Regular cardiac myocyte (primary cell): ENCODE results near the gene CFB. TPM values are rescaled to one million over a fixed set of nuclear protein-coding genes. Genes with fewer than 3 reads are reported as not detected.

Experiments
- total RNA-seq: library from RNA; depleted of rRNA; stranded (reverse); fragments of >200 nt; gene quantifications from 2 replicates; pipeline ENCODE4 v1.2.3, GENCODE V29; 2014

Gene CFB
- total RNA-seq: 5.8 and 65.1 TPM in 2 replicates

DNA sequence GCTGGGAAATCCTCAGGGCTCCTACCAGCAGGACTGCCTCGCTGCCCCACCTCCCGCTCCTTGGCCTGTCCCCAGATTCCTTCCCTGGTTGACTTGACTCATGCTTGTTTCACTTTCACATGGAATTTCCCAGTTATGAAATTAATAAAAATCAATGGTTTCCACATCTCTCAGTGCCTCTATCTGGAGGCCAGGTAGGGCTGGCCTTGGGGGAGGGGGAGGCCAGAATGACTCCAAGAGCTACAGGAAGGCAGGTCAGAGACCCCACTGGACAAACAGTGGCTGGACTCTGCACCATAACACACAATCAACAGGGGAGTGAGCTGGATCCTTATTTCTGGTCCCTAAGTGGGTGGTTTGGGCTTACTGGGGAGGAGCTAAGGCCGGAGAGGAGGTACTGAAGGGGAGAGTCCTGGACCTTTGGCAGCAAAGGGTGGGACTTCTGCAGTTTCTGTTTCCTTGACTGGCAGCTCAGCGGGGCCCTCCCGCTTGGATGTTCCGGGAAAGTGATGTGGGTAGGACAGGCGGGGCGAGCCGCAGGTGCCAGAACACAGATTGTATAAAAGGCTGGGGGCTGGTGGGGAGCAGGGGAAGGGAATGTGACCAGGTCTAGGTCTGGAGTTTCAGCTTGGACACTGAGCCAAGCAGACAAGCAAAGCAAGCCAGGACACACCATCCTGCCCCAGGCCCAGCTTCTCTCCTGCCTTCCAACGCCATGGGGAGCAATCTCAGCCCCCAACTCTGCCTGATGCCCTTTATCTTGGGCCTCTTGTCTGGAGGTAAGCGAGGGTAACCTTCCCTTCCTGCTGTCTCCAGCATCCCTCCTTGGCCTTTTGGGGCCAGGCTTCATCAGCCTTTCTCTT, at the start of gene CFB:
Gene CFB (plus strand): TSS at position 589 of the 863 bp plus-strand sequence. CDS start 127 bp downstream, at position 716.

DNA sequence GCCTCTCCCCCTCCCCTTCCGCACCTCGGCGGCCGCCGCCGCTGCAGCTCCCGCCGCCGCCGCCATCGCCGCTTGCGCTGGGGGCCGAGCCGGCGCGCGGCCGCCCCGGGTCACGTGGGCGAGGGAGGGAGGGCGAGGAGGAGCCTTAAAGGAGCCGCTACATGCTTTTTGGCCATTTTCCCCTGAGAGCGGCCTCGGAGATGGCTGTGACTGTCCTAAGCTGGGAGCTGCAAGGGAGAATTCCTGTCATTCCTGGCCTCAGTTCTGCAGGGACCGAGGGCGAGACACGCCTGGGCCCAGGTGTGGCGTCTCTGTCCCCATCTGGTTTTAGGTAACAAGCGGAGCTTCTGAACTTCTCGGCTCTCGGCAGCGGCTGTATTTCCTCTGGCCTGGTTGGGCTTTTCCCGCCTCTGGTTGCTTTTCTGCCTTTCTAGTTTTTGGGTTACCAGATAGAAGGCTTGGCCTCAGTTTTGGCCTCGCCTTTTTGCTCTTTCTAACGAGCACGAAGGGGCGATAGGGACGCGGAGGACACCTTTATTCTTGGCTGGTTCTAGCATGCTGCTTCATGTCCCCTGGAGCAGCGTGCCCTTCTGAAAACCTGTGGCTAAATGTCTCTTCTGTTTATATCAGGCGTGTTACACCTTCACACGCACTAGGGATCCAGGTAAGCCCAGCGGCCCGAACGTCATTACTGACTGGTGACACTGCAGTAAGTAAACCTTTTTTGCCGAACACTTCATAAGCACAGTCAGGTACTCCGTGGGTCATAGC, 48.1 kb upstream of the CFB start, which contains the start of gene EHMT2:
Gene EHMT2 (minus strand): TSS at position 87 of the 771 bp plus-strand sequence. CDS start 21 bp downstream, at position 66.

DNA sequence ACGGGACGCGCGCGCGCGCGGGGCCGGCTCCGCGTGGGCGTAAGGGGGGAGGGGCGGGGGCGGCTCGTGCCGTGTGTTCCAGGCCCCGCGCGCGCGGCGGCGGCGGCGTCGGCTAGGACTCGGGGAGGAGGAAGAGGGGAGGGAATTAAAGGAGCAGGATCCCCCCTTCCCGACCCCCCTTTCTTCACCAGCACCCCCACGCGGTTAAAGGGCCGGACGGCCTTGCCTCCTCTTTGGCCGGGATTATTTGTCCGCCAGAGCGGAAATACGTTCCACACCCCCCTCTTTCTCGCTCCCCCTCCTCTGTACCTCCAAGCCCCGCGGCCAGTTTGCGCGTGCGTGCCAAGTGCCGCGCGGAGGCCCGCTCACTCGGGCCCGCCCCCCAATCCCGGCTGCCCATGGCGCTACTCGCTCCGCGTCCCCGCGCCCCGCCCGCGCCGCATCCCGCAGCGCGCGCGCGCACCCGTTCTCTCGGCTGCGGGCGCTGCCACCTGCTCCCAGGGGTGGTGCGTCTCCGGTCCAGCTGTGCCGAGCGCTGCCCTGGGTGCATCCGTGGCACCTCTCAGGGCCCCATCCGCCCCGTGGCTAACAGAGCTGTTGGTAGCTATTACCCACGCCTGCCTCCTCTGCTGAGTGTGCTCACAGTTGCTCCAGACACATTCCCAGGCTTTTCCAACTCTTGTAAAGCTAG, 43.8 kb upstream of the CFB start, which contains the start of gene ZBTB12:
Gene ZBTB12 (minus strand): TSS at position 134 of the 691 bp plus-strand sequence. CDS start 781 bp downstream, outside the sequence.

DNA sequence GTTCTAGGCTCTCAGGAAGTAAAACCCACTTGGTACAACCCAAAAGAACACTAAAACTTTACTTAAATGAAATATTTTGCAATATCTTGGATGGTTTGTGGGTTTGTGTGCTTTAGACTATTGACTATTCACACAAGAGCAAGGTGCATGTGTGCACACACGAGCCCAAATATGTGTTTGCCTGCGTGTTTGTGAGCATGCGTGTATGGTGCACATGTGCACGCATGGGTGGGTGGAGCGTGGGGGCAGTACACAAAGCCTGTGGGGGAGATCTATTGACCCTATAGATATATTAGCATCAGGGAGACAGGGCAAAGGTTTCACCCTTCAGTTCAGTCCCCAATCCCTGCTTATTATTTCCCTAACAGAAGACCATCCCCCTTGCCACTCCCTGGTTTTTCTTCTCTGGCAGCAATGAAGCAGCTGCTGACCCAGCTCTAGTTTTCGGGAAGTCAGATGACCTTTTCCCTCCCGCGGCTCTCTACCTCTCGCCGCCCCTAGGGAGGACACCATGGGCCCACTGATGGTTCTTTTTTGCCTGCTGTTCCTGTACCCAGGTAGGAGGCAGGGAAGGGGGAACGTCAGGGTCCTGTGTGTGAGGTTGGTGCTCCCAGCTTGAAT, 18.5 kb upstream of the CFB start, which contains the start of gene C2:
Gene C2 (plus strand): TSS at position 476 of the 621 bp plus-strand sequence. CDS start 36 bp downstream, at position 512.

DNA sequence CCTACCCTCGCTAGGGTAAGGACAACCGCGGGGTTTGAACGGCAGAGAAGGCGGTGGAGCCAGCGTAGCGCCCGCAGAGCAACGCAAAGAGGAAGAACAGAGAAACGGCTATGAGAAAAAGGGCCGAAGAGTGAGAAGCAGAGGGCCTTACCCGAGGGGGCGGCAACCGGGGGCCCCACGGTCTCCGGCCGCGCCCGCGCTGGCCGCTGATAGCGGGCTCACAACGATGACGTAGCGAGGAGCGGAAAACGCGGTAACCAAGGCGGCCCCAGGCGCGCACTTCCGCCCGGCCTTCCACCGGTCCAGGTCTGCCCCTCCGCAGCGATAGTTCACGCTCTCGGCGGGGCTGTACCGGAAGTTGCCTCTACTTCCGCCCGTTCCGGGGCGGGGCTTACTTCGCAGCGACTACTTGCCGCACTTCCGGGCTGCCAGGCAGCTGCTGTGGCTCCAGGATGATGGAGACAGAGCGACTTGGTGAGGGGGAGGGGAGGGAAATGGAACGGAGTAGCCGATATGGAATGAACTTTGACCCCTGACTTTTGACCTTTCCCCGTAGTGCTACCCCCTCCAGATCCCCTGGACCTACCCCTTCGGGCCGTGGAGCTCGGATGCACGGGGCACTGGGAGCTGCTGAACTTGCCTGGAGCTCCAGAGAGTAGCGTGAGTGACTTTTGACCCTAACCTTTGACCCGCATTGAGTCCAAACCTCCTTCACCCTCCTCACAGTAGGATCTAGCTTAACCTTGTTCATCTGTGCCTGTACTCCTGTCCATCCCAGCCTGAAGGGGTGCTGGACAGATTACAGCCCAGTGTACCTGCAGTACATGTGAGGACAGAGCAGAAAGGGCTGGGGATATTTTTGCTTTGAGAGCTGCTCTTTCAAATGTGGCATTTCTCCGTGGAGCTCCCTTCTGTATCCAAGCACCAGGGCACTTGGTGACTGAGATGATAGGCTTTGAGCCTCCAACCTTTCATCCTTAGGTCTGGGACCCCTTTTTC, 13.1 kb downstream of the CFB start, which contains the start of the genes NELFE and SKIC2:
Gene NELFE (minus strand): TSS at position 231 of the 999 bp plus-strand sequence. CDS start 525 bp downstream, outside the sequence.
Gene SKIC2 (plus strand): TSS at position 435 of the 999 bp plus-strand sequence. CDS start 18 bp downstream, at position 453.

DNA sequence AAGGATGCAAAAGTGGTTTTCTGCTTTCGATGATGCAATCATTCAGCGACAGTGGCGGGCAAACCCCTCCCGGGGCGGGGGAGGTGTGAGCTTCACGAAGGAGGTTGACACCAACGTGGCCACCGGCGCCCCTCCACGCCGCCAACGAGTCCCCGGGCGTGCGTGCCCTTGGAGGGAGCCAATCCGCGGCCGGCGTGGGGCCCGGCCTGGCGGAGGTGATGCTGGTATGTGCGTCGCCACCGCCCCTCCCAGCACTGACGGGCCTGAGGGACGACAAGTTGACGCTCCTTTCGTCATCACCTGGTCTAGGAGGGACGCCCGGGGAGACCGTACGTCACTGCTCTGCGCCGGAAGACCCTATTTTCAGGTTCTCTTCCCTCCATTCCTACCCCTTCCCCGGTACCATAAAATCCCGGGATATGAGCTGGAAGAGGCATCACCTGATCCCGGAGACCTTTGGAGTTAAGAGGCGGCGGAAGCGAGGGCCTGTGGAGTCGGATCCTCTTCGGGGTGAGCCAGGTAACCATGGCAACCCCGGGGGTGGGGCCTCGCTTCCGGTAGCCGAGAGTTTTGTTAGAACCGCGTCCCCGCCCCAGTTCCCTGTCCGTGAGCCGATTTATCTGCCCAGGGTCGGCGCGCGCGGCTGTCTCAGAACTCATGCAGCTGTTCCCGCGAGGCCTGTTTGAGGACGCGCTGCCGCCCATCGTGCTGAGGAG, 26.3 kb downstream of the CFB start, which contains the start of gene DXO:
Gene DXO (minus strand): TSS at position 146 of the 716 bp plus-strand sequence. CDS start 463 bp downstream, outside the sequence.

DNA sequence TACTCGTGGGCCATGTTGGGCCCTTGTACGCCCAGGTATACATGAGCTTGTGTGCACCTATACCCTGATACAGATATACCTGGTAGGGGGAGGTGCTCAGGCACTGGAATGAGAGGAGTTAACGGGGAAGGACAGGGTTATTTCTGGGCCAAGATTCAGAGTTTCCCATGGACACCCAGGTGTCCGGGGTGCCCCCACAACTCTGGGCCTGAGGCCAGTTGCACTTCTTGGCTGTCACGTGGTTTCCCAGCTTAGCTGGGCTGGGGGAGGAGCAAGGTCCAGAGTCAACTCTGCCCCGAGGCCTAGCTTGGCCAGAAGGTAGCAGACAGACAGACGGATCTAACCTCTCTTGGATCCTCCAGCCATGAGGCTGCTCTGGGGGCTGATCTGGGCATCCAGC, 35.8 kb downstream of the CFB start, which contains the start of gene C4A:
Gene C4A (plus strand): TSS at position 314 of the 400 bp plus-strand sequence. CDS start 51 bp downstream, at position 365.

Other genes with a start within 250 kb of the CFB start
- gene ABHD16A, start 242.8 kb upstream of the CFB start, total RNA-seq: 47.1 and 56.7 TPM in 2 replicates
- not detected in 2 replicates for gene LY6G6F, start 239.2 kb upstream of the CFB start, total RNA-seq
- not detected in 2 replicates for gene LY6G6D, start 230.7 kb upstream of the CFB start, total RNA-seq
- under 0.01 TPM in 1 of 2 replicates, not detected in the other for gene LY6G6C, start 224.3 kb upstream of the CFB start, total RNA-seq
- gene MPIG6B, start 222.7 kb upstream of the CFB start, total RNA-seq: 0.28 TPM in 1 of 2 replicates, not detected in the other
- gene DDAH2, start 216.8 kb upstream of the CFB start, total RNA-seq: 58.1 and 70.5 TPM in 2 replicates
- gene CLIC1, start 209.6 kb upstream of the CFB start, total RNA-seq: 711 and 1,283 TPM in 2 replicates
- gene MSH5, start 206.1 kb upstream of the CFB start, total RNA-seq: 4.4 and 5.4 TPM in 2 replicates
- gene SAPCD1, start 183.4 kb upstream of the CFB start, total RNA-seq: 0.19 and 0.85 TPM in 2 replicates
- gene VWA7, start 168.8 kb upstream of the CFB start, total RNA-seq: under 0.01 TPM in 1 of 2 replicates, not detected in the other
- 32.4 and 91.3 TPM in 2 replicates for gene VARS1, start 150.3 kb upstream of the CFB start, total RNA-seq
- 18.0 and 46.2 TPM in 2 replicates for gene LSM2, start 139.1 kb upstream of the CFB start, total RNA-seq
- gene HSPA1L, start 130.8 kb upstream of the CFB start, total RNA-seq: 1.3 and 2.8 TPM in 2 replicates
- 87.9 and 192 TPM in 2 replicates for gene HSPA1A, start 130.6 kb upstream of the CFB start, total RNA-seq
- gene HSPA1B, start 118.4 kb upstream of the CFB start, total RNA-seq: 119 and 235 TPM in 2 replicates
- 51.4 and 93.9 TPM in 2 replicates for gene NEU1, start 83.3 kb upstream of the CFB start, total RNA-seq
- not detected in 2 replicates for gene SLC44A4, start 67.1 kb upstream of the CFB start, total RNA-seq
- gene EHMT2, start 48.4 kb upstream of the CFB start, total RNA-seq: 50.2 and 55.2 TPM in 2 replicates
- 4.2 and 4.6 TPM in 2 replicates for gene ZBTB12, start 44.0 kb upstream of the CFB start, total RNA-seq
- 0.38 and 6.8 TPM in 2 replicates for gene C2, start 18.4 kb upstream of the CFB start, total RNA-seq
- 79.5 and 180 TPM in 2 replicates for gene NELFE, start 12.9 kb downstream of the CFB start, total RNA-seq
- gene SKIC2, start 13.1 kb downstream of the CFB start, total RNA-seq: 70.5 and 74.2 TPM in 2 replicates
- gene DXO, start 26.0 kb downstream of the CFB start, total RNA-seq: 11.9 and 14.7 TPM in 2 replicates
- 1.2 and 5.1 TPM in 2 replicates for gene C4A, start 36.0 kb downstream of the CFB start, total RNA-seq
- 1.9 and 4.5 TPM in 2 replicates for gene C4B, start 68.7 kb downstream of the CFB start, total RNA-seq
- gene CYP21A2, start 92.3 kb downstream of the CFB start, total RNA-seq: 0.19 TPM in 1 of 2 replicates, not detected in the other
- 3.6 and 10.4 TPM in 2 replicates for gene TNXB, start 163.2 kb downstream of the CFB start, total RNA-seq
- 6.7 and 14.9 TPM in 2 replicates for gene ATF6B, start 182.2 kb downstream of the CFB start, total RNA-seq
- 5.0 and 5.9 TPM in 2 replicates for gene FKBPL, start 184.2 kb downstream of the CFB start, total RNA-seq
- gene PRRT1, start 205.8 kb downstream of the CFB start, total RNA-seq: 0.28 TPM in 1 of 2 replicates, not detected in the other
- 10.2 and 49.3 TPM in 2 replicates for gene PPT2, start 208.0 kb downstream of the CFB start, total RNA-seq
- gene EGFL8, start 218.5 kb downstream of the CFB start, total RNA-seq: 0.58 and 1.4 TPM in 2 replicates
- gene AGPAT1, start 230.0 kb downstream of the CFB start, total RNA-seq: 17.8 and 20.3 TPM in 2 replicates
- gene RNF5, start 232.3 kb downstream of the CFB start, total RNA-seq: 35.5 and 41.0 TPM in 2 replicates
- gene AGER, start 238.2 kb downstream of the CFB start, total RNA-seq: 0.56 and 0.58 TPM in 2 replicates
- gene PBX2, start 244.1 kb downstream of the CFB start, total RNA-seq: 28.8 and 35.5 TPM in 2 replicates
- gene GPSM3, start 246.5 kb downstream of the CFB start, total RNA-seq: 1.5 and 1.7 TPM in 2 replicates